ENCODE results near the gene ZNF672.

DNA sequence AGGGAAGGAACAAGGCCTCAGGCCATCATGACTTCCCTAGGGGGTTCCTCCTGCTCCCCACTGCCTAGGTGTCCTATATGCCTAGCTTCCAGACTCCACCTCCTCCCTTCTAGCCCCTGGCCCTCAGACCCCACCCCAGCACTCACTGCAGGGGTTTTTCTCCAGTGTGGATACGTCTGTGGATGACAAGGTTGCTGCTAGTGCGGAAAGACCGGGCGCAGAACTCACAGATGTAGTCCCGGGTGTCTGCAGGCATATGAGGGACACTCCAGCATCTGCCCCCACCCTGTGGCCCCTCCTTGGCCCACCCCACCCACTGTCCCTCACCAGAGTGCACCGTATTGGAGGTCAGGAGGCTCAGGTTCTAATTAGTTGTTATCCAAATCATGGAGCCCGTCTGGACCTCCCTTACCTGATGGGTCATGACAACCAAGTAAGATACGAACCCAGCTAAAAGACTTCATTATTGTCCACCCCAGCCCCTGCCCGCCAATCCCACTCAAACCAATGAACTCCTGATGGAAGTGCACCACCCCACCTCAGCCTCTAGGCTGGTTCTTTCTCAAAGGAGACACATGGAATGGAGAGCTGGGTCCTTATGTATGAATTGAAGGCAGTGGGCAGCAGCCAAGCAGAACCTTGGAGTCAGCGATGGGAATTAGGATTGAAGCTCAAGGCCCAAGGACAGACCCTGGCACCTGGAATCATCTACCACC, 12.7 kb downstream of the ZNF672 start:
- TF ChIP-seq, protein P1, sequence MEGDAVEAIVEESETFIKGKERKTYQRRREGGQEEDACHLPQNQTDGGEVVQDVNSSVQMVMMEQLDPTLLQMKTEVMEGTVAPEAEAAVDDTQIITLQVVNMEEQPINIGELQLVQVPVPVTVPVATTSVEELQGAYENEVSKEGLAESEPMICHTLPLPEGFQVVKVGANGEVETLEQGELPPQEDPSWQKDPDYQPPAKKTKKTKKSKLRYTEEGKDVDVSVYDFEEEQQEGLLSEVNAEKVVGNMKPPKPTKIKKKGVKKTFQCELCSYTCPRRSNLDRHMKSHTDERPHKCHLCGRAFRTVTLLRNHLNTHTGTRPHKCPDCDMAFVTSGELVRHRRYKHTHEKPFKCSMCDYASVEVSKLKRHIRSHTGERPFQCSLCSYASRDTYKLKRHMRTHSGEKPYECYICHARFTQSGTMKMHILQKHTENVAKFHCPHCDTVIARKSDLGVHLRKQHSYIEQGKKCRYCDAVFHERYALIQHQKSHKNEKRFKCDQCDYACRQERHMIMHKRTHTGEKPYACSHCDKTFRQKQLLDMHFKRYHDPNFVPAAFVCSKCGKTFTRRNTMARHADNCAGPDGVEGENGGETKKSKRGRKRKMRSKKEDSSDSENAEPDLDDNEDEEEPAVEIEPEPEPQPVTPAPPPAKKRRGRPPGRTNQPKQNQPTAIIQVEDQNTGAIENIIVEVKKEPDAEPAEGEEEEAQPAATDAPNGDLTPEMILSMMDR (optimal IDR thresholded peaks at IDR 0.05 in 1 of 3, IDR thresholded peaks at IDR 0.05 in 1 of 3, conservative IDR thresholded peaks at IDR 0.05 in 1 of 3; ENCODE audit: extremely low read depth in 1 of 3, insufficient read depth in 2 of 3, low read length in 3 of 3): no peak
- TF ChIP-seq EZH2 (IDR thresholded peaks at IDR 0.05; ENCODE audit: low read length): no peak
